Ovary (tissue), 3 donors: ENCODE measurements around the gene SYCP1.

Experiments
- EP300 ChIP-seq: sonication (generic); formaldehyde crosslinking; IDR thresholded peaks from one replicate; pipeline ENCODE4 v1.6.1; 2017; ENCODE audit warnings: antibody characterized with exemption
- TF ChIP-seq, protein P1 (sequence below), 3 donors: fragments of 450-650 bp in 2 of 3; fragments of 200-600 bp in 1 of 3; IDR thresholded peaks; one replicate each; pipeline versions ENCODE4 v1.5.1 to v1.8.0; 2016 to 2022; ENCODE audit warnings: antibody characterized with exemption in 3 of 3, mild to moderate bottlenecking in 1 of 3
- donor health status: DM: no; HTN: no; CAD: no.

DNA sequence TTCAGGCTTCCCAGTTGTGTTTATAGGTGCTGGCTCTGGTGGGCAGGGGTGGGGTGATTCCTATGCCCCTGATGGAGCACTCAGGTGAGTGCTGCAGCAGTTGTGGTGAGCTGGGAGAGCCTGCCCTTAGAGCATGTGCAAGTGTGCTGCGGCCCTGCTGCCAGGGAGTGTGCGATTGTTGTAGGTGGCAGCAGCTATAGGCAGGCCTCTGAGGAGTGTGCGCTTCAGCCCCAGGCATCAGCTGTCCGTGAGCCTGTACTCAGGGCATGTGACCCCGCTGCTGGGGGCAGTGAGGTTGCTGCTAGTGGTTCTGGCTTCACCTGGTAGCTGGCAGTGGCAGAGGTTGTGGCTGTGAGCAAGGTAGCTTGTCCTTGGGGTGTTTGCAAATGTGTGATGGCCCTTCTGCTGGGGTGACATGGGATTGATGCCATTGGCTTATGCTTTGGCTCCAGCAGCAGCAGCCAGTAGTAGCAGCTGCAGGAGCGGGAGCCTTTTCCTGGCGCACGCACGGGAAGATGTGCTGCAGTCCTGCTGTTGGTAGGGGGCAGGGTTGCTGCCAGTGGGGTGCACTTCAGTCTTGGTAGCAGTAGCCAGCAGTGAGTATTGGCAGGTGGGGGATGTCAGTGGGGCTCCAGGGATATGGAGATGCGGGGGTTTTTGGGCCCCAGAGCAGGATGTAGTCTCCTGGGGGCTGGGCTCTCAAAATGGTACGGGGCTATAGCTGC is 37.7 kb downstream of the SYCP1 start:
- no peak for TF ChIP-seq EP300
- TF ChIP-seq, protein P1, sequence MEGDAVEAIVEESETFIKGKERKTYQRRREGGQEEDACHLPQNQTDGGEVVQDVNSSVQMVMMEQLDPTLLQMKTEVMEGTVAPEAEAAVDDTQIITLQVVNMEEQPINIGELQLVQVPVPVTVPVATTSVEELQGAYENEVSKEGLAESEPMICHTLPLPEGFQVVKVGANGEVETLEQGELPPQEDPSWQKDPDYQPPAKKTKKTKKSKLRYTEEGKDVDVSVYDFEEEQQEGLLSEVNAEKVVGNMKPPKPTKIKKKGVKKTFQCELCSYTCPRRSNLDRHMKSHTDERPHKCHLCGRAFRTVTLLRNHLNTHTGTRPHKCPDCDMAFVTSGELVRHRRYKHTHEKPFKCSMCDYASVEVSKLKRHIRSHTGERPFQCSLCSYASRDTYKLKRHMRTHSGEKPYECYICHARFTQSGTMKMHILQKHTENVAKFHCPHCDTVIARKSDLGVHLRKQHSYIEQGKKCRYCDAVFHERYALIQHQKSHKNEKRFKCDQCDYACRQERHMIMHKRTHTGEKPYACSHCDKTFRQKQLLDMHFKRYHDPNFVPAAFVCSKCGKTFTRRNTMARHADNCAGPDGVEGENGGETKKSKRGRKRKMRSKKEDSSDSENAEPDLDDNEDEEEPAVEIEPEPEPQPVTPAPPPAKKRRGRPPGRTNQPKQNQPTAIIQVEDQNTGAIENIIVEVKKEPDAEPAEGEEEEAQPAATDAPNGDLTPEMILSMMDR (IDR thresholded peaks at IDR 0.05), result no peak
